ENCODE data around the gene NKX1-1.

Gene NKX1-1

GRCh38 chr4:1370321-1371124, 35.7 kb downstream of the NKX1-1 start:
- DNase-seq, result no peak

GRCh38 chr4:1369479-1370079, 36.7 kb downstream of the NKX1-1 start:
- DNase-seq, result no peak

GRCh38 chr4:1369091-1369450, 37.2 kb downstream of the NKX1-1 start:
- no peak for DNase-seq

GRCh38 chr4:1368421-1369090, 37.7 kb downstream of the NKX1-1 start:
- DNase-seq, result no peak

GRCh38 chr4:1367936-1368289, 38.3 kb downstream of the NKX1-1 start:
- DNase-seq, result no peak

GRCh38 chr4:1367230-1367935, 38.9 kb downstream of the NKX1-1 start:
- DNase-seq, result no peak

GRCh38 chr4:1366371-1367229, 39.6 kb downstream of the NKX1-1 start:
- no peak for DNase-seq

- no peak for DNase-seq
Measured at GRCh38 chr4:1365271-1366178, 40.7 kb downstream of the NKX1-1 start.

- no peak for DNase-seq
Measured at GRCh38 chr4:1364748-1365147, 41.5 kb downstream of the NKX1-1 start.

- no peak for DNase-seq
Measured at GRCh38 chr4:1364217-1364616, 42.0 kb downstream of the NKX1-1 start.

- no peak for DNase-seq
Measured at GRCh38 chr4:1363513-1363912, 42.7 kb downstream of the NKX1-1 start.

GRCh38 chr4:1362521-1362920, 43.7 kb downstream of the NKX1-1 start:
- no peak for DNase-seq

GRCh38 chr4:1362046-1362445, 44.2 kb downstream of the NKX1-1 start:
- no peak for DNase-seq

GRCh38 chr4:1361431-1361830, 44.8 kb downstream of the NKX1-1 start:
- no peak for DNase-seq

- DNase-seq, result no peak
Measured at GRCh38 chr4:1360423-1361283, 45.6 kb downstream of the NKX1-1 start.

GRCh38 chr4:1359976-1360375, 46.3 kb downstream of the NKX1-1 start:
- no peak for DNase-seq

- no peak for DNase-seq
Measured at GRCh38 chr4:1359144-1359501, 47.1 kb downstream of the NKX1-1 start.

GRCh38 chr4:1358421-1359143, 47.7 kb downstream of the NKX1-1 start:
- no peak for DNase-seq

- DNase-seq, result peak; percentile 26 to 46
Measured at GRCh38 chr4:1357356-1358248, 48.6 kb downstream of the NKX1-1 start.

All from cerebellar nuclear complex (tissue), 1 donor.